Left ventricle myocardium superior (tissue), 1 donor: ENCODE data around the gene BAIAP2L2. TPM values are rescaled to one million over a fixed set of nuclear protein-coding genes. Genes with fewer than 3 reads are reported as not detected.
"Not testable (repeated sequence)": the region's sequence is repeated elsewhere in the genome, so short reads cannot be mapped to it uniquely, and the experiment has no call there.

Experiments used
- ATAC-seq: fragments of 200-7000 bp; cut with Tn5 transposase; one replicate; pipeline ENCODE4 v1.9.1; 2020; ENCODE audit warnings: mild to moderate bottlenecking, moderate library complexity
- DNase-seq: peaks from one replicate; pipeline ENCODE4 v3.0.0-alpha.2; 2020
- intact Hi-C: fragments of 100-400 bp; cut with micrococcal nuclease; formaldehyde crosslinking; loops from one replicate; pipeline ENCODE4 v1.11.0; 2022
- total RNA-seq: library from RNA; stranded (reverse); fragmentation: NEBNext Ultra II Directional; extraction: Animal tissue kit (Norgen Biotek cat#: 25700); gene quantifications from one replicate; pipeline ENCODE4 v1.2.1, GENCODE V29; 2021
- donor health status: DM: no; HTN: yes; CAD: no; lungs with severe emphysema.

Gene BAIAP2L2
- total RNA-seq, 1 donor from 2014 or later, result 0.15 TPM

DNA sequence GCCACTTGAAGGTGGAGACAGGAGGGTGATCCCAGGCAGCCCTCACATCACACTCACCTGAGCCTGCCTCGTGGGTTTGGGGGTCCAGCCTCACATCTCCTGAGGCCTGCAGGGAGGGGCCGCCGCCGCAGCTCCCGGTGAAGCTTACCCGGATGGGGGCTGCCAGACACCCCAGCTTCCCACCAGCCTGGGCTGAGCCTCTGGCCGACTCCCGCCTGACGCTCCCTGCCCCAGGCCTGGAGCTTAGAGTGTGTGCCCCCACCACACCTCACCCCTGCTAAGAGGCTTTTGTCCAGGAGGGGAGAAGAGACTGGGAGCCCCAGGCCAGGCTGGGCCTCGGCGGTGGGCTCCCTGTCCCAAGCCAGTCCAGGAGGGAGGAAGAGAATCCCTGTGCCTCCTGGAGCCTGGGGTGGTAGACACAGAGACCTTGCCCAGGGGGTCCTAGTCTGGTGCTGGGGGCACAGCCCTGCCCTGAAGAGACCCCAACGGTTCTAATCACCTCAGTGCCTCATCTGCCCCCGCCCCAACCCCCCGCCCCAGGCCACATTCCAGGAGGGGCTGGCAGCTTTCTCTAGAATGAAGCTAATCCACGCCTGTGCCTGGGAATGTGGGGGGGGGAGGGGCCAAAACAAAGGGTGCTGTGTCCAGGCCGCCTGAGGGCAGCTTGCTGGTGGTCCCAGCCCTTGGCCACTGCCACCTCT, 26.4 kb downstream of the BAIAP2L2 start, which contains the start of gene SLC16A8:
SLC16A8 (minus strand) TSS at position 254 of the 701 bp plus-strand sequence. CDS start 1,311 bp downstream, outside the sequence.
- intact Hi-C loops, result no loop called here
- DNase-seq, result no peak
- no peak for ATAC-seq

DNA sequence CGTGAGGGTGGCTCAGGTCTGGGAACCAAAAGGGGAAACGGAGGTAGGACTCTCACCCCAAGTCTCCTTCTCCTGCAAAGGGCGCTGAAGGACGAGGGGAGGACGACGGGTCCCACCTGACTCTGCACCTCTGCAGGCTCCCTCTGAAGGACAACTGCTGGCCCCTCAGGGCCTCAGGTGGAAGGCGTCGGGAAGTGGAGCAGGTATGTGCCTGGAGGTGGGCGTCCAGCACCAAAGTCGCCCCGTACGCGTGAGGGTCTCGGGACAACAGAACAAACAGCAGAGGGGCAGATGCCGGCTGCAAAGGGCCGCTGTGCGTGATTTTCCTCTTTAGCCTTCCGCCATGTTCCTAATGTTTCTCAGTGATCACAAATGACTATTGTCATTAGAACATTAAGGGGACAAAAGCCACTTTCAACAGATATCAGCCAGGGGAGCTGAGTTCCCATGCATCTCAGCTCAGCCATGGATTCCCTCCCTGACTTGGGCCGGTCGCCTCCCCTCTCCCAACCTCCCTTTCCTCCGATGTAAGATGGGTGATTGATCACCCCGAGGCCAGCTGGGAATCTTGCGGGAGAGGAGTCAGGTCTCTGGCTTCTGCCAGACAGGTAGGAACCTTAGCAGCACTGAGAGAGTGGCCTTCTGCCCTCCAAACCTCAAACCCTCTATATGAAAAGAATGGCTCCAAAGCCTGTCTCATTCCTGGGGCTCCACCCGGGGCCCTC, 27.3 kb downstream of the BAIAP2L2 start:
- ATAC-seq (no peak), DNase-seq (no peak)
- intact Hi-C loops, result no loop called here

DNA sequence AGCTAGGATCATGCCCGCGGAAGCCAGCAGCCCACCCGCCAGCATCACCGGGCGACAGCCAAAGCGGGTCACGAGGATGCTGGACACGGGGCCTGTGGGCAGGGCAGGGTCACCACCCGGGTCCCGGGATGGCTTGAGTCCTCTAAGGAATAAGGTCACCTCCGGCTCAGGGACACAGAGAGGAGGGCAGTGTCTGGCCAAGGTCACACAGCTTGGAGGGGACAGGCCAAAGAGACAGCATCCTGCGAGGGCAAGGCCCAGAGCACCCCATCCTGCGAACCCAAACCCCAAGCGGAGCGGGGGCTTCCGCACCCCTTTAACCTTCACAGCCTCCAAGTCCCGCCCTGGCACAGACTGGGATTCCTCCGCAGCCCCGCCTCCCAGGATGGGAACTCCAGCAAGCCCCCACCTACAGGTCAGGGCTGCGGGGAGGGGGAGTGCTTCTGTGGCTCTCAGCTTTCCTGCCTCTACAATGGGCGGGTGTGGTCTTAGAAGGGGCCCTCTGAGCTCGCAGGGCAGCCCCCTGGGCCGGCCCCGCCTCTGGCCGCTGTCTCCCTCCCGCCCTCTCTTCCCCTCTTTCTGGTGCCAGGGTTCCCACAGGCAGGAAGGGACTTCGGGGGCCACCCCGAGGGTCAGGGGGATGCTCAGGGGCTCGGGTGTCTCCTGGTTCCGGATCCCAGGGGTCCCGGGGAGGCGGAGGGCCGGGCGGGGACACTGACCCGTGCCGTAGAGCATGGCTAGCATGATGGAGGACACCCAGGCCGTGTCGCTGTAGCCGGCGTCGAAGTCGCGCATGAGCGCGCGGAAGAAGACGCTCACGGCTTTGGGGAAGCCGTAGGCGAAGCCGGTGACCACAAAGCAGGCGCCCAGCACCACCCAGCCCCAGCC, 28.3 kb downstream of the BAIAP2L2 start:
- ATAC-seq (no peak), DNase-seq (peak; percentile 34)
- intact Hi-C loops, result no loop called here

DNA sequence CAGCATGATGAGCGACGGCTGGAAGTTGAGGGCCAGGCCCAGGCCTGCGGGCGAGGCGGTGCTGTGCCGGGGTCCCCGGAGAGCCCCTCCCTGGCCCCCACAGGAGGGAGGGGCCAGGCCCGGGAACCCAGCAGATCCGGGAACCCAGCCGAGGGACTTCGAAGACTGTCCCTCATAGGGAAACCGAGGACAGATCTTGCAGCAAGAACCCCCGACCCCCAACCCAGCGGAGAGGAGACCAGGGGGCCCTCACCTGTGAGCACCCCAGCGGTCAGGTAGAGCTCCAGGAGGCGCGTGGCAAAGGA, 28.9 kb downstream of the BAIAP2L2 start:
- intact Hi-C loops, result no loop called here
- ATAC-seq, result no peak
- no peak for DNase-seq

DNA sequence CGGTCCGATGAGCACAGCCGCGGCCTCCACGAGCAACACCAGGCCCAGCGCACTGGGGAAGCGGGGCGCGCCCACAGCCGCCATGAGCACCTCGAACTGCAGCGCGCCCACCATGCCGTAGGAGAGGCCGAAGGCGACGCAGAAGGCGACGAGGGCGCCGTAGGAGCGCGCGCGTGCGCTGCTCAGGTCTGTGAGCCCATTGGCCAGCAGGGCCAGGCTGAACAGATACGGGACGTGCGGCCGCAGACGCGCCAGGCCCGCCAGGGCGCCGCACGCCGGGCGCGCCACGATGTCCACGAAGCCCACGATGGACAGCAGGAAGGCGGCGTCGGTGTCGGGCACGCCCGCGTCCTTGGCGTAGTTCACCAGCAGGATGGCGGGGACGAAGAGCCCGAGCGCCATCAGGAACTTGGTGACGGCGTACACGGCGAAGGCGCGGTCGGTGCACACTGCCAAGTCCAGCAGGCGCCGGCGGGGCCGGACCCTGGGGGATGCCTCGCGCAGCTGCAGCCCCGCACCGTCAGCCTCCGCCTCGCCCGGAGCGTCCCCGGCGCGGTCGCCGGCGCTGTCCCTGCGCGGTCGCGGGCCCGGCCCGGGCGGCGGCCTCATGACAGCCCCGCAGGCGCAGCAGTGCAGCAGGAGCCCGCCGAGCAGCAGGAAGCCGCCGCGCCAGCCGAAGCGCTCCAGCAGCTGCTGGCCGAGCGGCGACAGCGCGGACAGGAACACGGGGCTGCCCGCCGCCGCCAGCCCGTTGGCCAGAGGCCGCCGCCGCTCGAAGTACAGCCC, 29.4 kb downstream of the BAIAP2L2 start:
- intact Hi-C loops, result no loop called here
- peak; percentile 75 for ATAC-seq
- DNase-seq, result peak; percentile 64

DNA sequence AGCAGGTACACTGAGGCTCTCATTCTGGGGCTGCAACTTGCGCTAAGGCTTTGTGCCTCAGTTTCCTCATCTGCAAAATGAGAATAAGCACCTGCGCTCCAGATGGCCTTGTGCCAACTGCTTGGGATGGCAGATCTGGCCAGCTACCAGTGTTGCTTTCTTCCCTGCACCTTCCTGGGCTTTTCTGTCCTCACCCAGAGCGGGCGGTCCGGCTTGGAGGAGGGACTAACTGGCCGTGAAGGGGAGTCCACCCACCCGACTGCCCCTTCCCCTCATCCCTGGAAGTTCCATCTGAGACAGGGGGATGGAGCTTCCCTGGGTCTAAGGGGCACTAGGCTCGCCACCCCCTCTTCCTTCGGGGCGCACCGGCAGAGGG, 30.0 kb downstream of the BAIAP2L2 start:
- intact Hi-C loops, result no loop called here
- DNase-seq (no peak), ATAC-seq (no peak)

DNA sequence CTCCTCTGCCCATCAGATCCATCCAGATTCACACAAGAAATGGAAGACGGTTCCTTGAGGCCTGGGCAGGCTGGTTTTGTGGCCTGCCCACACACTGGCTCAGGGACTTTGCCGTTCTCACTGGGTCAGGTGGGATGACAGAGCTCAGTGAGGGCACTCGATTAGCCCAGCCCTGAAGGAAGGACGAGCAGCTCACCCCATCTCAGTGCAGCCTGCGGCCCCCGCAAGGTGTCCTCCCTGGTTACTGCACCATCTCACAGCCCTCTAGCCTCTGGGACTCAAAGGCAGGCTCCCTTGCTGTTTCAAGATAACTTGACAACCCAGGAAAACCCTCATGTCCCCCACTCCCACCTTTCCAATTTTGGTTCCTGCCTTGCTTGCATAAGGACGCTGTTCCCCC, 30.7 kb downstream of the BAIAP2L2 start:
- intact Hi-C loops, result no loop called here
- ATAC-seq, result no peak
- peak; percentile 7 for DNase-seq

DNA sequence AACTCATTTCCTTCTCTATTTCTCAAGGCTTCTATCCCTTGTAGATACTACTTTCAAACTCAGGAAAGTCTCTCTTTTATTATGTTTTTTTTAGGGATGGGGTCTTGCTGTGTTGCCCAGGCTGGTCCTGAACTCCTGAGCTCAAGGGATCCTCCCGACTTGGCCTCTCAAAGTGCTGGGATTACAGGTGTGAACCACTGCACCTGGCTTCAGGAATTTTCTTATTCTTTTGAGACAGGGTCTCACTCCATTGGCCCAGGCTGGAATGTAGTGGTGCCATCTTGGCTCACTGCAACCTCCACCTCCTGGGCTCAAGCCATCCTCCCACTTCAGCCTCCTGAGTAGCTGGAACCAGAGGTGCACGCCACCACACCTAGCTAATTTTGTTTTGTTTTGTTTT, 31.3 kb downstream of the BAIAP2L2 start:
- ATAC-seq, intact Hi-C loops: not testable (repeated sequence)
- peak; percentile 3 for DNase-seq

DNA sequence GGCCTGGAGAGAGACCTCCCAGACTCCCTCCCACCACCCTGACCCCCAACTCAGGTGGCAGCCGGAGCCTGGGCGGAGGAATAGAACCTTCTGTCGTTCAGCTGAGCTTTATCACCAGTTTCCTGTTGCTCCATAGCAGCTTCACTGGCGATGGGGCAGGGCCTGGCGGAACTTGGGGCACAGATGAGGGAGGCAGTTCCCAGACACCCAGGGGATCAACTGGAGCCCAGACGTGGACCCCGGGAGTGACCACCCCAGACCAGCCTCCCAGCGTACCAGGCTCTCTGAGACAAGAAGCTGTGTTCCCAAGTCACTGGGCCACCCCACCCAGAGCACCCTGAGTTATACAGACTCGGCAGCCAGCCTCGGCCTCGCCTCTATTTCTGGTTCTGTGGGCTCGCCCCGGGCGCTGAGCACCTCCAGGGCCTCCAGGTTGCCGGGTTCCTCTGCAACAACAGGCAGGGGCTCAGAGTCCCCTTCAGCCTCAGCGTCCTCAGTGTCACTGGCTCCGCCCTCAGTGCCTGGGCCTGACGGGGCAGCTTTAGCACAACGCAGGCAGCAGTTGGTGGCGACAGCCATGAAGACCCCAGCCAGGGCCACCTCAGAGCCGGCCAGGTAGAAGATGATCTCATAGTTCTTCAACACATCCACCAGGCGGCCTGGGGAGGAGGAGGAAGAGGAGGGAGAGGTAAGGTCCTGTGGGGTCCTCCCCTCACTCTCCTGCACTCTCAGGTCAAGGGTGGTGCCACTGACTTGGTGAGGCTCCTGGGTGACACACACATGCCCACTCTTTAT, 32.2 kb downstream of the BAIAP2L2 start:
- ATAC-seq (no peak), DNase-seq (peak; percentile 16)
- intact Hi-C loops, result no loop called here

DNA sequence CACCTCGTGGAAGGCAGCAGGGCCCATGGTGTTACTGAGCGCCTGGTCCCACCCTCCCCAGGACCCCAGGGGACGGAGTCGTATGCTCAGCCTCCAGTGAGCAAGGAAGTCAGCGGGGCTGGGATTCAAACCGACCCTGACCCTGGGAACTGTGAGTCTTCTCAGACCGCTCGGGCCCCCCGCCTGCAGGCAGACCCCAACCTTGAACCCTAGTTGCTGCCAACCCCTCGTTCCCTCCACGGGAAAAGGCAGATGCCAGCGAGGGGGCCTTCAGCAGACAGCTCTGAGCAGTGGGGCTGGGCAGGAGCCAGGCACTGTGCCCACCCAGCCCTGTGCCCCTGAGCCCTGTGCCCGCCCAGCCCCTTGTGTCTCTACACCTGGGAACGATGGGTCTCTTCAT, 32.9 kb downstream of the BAIAP2L2 start:
- intact Hi-C loops, result no loop called here
- ATAC-seq, result no peak
- DNase-seq, result no peak

DNA sequence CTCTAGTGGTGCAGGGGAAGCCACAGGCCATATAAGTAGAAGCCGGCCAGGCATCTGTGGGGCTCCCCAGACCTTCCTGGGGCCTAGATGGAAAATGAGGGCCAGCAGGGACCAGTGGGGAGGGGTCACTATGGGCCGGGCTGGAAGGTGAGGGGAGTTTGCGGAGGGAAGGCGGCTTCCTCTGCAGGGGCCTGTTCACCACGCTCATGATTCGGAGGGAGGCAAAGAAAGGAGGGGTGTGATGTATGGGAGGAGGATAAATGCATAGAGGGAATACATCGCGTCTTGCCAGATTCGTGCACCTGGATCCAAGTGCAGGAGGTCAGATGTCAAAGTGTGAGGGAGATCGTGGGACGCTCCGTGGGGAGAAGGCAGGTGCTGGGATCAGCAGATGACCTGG, 33.4 kb downstream of the BAIAP2L2 start:
- no peak for ATAC-seq
- intact Hi-C loops, result no loop called here
- DNase-seq, result no peak

DNA sequence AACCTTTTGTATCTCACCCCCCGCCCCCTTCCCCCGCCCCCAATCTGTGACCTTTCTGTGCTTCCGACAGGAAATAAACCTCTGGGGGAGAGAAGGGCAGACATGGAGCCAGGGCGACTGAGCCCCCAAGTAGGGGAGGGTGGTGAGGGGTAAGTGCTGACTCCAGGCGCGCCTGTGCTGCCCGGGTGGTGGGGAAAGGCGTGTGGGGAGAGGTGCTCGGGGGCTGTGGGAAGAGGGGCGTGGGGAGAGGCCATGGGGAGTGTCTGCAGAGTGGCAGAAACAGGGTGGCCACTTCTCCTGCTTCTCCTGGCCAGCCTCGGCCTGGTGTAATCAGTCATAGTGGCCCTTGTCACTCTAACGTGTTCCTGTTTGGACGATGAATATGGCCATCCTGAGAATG, 34.5 kb downstream of the BAIAP2L2 start:
- intact Hi-C loops, result no loop called here
- DNase-seq (no peak), ATAC-seq (no peak)

DNA sequence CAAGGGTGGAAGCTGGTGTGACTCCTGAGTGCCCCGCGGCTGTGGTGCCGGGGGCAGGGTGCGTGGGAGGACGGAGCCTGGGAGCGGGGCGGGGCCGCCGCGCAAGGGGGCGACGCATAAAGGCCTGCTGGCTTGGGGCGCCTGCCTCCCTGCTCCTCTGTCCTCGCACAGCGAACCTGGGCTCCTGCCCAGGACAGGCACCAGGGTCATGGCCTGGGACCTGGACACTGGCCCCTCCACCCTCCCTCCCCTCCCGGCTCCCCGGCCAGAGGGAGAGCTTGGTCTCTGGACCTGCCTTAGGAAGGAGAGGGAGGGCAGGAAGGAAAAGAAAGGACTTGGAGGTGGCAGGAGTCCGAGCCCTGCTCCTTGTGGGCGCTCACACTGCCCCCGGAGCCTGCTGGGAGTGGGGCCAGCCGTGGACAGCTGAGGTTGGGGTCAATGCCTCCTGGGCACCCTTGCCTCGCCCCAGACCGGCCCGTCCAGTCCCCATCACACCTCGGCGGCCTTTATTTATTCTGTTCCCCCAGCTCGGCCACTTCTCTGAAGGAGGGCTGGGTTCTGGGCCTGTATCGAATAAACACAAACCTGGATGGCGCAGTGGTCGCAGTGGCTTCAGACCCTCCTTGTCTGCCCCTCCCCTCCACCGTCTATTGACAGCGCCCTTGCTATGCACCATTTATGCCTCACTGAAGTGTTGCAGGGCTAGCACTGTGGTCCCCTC, 35.2 kb downstream of the BAIAP2L2 start:
- ATAC-seq (no peak), DNase-seq (no peak)
- intact Hi-C loops, result no loop called here

DNA sequence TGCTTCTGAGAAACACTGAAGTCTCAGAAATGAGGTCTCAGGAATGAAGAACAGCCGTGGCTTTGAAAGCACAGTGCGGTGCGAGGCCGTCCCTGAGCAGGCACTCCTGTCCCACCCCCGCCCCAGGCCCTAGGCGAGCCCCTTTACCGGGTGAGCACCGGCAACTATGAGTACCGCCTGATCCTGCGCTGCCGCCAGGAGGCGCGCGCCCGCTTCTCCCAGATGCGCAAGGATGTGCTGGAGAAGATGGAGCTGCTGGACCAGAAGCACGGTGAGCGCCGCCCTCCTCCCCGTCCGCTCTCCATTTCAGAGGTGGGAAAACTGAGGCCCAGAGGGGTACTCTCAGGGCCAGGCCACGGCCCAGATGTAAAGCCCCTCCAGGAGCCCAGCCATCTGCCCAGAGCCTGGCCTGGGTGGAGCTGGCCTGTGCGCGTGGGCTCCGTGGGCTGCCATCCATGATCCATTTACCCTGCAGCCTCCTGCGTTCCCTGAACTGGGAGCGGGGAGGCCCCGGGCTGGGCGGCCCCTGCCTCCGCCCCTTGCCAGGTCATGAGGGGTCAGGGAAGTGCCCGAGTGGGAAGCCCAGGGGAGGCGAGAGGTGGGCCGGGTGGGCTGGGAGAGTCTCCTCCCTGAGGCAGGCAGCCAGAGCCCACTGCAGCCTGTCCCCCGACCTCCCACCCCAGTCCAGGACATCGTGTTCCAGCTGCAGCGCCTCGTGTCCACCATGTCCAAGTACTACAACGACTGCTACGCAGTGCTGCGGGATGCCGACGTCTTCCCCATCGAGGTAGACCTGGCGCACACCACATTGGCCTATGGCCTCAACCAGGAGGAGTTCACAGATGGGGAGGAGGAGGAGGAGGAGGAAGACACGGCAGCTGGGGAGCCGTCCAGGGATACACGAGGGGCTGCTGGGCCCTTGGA, 36.0 kb downstream of the BAIAP2L2 start:
- intact Hi-C loops, result no loop called here
- ATAC-seq (no peak), DNase-seq (peak; percentile 56)

DNA sequence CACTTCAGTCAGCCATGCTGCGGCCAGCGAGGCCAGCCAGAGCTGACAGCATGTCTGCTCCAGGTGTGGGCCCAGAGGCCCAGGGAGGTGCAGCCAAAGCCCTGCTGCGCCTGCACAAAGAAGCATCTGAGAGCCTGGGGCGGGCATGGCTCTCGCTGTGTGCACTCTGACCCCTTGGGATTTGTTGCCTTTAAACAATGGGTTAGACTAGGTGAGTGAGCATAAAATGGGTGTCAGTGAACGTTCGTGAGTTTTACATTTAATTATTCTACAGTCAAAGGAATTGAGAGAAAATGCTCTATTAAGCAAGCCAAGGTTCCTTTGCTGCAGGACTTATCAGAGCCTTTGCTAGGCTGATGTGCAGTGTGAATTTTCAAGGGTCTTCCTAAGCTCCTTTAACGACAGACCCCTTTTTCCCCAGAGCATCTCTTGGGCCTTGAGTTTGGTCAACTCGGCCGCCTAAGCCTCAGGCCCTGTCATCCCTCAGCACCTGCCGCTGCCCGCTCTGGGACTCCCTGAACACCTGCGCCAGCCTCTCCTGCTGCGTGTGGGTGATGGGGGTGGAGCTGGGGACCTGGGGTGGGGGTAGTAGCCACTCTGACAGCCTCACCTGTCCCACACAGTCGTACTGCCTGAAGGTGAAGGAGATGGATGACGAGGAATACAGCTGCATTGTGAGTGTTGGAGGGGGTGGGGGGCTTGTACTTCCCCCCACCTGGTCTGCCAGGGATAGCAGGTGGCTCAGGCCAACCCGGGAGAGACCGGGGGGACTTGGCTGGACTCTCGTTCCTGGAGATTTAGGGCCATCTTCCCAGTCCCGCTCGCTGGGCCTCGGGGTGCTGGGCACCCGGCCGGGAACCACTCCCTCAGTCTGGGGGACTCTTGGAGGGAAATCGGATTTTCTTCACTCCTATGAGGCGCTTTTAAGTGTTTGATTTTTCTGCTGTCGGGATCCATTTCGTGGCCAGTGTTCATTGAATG, 37.0 kb downstream of the BAIAP2L2 start:
- ATAC-seq (no peak), DNase-seq (no peak)
- intact Hi-C loops, result no loop called here
